Measurements from ENCODE around the gene CFAP43.
"Not testable (repeated sequence)": the region's sequence is repeated elsewhere in the genome, so short reads cannot be mapped to it uniquely, and the experiment has no call there.

The CFAP43 gene

DNA sequence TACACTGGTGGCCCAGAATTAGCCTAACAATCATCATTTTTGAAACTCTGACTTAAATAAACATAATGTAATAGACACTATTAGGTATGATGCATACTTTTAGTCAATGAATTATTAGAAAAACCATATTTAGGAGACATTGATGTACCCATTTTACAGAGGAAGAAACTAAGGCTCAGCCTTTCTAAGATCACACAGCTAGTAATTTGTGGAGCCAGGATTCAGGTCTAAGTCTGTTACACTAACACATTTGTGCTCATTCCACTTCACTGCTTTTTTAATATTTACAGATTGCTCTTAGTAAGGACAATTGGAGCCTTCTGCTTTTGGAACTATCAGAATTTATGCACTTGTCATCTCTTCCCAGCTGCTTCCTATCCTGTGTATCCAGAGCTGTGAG is 8.9 kb downstream of the CFAP43 start:
- DNase-seq = no peak

GRCh38 chr10:104220522-104220921 is 11.6 kb downstream of the CFAP43 start:
- no peak for DNase-seq

DNA sequence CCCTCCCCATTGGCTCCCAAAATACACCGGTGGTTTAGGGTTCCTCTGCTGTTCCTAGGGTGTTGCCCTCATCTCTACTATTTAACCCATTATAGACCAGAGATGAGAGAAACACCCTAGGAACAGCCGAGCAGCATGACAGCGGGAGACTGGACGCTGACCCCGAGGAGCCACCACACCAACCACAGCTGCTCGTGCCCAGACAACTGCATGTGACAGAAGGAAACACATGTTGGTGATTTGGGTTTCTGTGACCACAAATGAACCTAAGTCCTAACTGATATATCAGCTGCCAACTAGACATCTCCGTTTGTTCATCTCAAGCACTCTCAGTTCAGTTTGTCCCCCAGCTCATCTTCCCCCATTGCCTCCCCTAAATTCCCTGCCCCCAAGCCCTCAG is 13.4 kb downstream of the CFAP43 start:
- DNase-seq = no peak

GRCh38 chr10:104216631-104217030 is 15.5 kb downstream of the CFAP43 start:
- no peak for DNase-seq

GRCh38 chr10:104209575-104210198 is 22.5 kb downstream of the CFAP43 start:
- DNase-seq = peak; percentile 75

- no peak for DNase-seq
Measured at GRCh38 chr10:104208730-104209129, 23.4 kb downstream of the CFAP43 start.

DNA sequence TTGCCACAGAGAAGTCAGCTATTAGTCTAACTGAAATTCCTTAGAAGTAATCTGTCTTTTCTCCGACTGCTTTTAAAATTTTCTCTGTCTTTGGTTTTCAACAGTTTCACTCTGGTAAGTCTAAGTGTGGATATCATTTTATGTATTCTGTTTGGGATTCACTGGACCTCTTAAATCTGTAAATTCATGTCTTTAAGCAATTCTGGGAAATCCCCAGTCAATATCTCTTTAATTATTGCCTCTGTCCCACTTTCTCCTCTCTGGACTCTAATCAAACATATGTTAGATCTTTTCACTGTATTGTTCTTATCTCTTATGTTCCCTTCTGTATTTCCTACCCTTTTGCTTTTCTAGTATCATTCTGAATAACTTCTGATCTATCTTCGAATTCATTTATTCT is 29.9 kb downstream of the CFAP43 start:
- DNase-seq = no peak

- no peak for DNase-seq
Measured at GRCh38 chr10:104201636-104202035, 30.5 kb downstream of the CFAP43 start.

- no peak for DNase-seq
Measured at GRCh38 chr10:104199567-104199966, 32.6 kb downstream of the CFAP43 start.

GRCh38 chr10:104197364-104197763 is 34.8 kb downstream of the CFAP43 start:
- DNase-seq = no peak

GRCh38 chr10:104195706-104196105 is 36.5 kb downstream of the CFAP43 start:
- no peak for DNase-seq

DNA sequence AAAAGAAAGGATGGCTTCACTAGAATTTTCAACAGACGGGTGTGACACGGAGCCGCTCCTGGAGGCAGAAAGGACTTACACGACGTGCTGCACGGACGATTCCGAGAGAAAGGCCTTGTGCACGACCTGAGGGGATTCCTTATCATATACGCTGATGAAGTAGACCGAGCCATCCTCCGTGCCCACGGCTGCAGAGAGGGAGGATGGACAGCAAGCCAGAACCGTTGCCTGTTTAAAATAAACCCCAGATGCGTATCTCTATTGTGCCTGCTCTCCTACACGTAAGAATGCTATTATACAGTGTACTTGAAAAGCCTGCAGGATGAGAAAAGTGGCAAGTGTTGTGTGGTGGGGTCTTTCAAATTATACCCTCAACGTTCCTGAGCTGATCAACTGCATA is 38.4 kb downstream of the CFAP43 start:
- no peak for DNase-seq

GRCh38 chr10:104190695-104191094 is 41.5 kb downstream of the CFAP43 start:
- no peak for DNase-seq

DNA sequence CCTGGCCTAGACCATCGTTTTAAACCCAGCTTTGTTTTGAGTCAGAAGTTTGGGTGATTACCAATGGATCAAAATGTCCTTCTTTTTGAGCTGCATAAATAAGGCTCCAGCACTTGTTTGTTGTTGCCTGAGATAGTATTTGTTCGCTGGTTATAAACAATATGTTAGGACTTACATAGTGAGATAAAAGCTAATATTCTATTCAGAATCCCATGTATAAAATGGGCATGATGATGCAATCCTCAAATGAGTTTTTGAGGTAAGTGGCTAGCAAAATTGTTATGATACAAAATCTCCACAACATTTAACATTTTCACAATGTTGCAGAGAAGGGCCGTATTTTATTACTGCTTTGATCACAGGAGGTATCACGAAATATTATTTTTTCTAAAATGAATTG is 48.5 kb downstream of the CFAP43 start:
- DNase-seq = no peak

DNA sequence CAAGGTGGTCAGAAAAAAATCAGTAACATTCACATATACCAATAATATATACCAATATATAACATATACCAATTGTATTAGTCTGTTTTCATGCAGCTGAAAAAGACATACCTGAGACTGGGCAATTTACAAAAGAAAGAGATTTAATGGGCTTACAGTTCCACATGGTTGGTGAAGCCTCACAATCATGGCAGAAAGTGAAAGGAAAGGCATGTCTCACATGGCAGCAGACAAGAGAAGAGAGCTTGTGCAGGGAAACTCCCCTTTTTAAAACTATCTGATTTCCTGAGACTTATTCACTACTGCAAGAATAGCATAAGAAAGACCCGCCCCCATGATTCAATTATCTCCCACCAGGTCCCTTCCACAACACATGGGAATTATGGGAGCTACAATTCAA is 58.0 kb downstream of the CFAP43 start:
- not testable (repeated sequence) for DNase-seq

DNA sequence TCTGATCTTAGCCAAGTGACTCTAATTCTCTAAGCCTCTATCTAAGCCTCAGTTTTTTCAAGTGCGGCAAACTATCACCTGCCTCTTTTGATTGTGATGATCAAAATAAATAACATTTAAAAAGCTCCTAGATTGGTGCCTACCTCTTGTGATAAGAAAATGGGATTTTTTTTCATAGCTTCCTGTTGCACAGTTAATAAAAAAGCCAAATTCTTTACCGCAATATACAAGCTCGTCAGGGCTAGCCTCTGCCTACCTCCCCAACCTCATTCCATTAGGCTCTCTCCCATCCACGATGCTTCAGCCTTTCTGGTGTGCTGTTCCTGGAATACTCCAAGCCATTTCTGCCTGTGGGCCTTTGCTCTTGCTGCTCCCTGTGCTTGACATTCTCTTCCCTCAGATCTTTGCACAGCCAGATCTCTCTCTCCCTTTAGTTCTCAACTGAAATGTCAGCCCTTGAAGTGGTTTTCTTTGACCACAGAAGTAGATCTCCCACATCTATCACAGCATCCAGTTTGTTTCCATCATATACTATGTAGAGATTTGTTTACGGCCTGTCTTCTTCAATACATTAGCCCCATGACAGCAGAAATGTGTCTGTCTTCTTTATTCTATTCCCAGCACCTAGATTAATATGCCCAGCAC is 61.4 kb downstream of the CFAP43 start:
- DNase-seq = no peak

- no peak for DNase-seq
Measured at GRCh38 chr10:104155591-104155990, 76.6 kb downstream of the CFAP43 start.

- DNase-seq = no peak
Measured at GRCh38 chr10:104151737-104152136, 80.4 kb downstream of the CFAP43 start.

DNA sequence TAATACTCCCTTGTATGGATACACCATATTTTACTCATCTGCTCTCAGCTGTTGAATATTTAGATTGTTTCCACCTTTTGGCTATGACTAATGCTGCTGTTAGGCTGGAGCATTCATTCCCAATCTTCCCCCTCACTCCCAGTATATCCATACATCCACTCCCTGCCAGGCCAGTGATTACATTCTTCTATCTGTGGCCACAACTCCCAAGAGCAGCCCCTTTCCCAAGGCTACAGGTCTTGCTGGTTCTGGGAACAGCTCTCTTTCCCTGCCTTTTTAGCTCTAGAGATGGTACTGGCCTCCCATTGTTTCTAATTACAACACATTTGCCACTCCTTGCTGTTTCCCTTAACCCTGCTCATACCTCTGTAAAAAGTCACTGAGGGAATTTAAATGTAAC is 82.0 kb downstream of the CFAP43 start:
- DNase-seq = no peak

- DNase-seq = peak; percentile 75
Measured at GRCh38 chr10:104146882-104147281, 85.3 kb downstream of the CFAP43 start.

DNA sequence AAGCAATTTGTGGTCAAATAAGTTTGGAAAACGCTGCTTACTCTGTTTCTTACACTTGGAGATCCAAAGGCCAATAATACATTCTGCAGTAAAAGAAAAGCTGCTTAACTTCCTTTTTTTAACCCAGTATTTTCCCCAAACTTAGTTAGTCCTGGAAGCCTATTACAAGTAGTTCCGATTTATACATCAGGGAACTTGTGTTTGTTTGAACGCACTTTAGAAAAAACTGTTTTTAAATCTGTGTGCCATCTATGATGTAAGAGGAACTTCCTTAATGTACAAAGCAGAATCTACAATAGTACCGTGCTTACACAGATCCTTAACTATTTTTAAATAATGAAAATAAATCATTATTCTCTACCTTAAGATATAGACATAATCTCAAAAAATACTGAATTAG is 87.2 kb downstream of the CFAP43 start:
- DNase-seq = no peak

DNA sequence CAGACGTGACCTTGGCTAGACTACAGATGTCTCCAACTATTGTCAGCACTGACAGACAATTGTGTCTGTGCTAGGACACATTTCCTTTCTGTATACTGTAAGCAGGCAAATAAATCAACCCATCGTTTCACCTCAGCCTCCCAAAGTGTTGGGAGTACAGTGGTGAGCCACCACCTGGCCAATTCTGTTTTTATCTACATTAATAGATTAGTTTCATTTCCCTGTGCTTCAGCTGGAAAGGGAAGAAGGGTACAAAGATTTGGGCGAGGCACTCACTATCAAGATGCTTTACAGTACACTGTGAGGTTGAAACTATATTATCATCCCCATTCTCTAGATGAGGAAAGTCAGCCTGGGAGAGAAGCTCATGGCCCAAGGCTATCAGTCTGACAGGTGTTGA is 88.3 kb downstream of the CFAP43 start:
- DNase-seq = no peak

DNA sequence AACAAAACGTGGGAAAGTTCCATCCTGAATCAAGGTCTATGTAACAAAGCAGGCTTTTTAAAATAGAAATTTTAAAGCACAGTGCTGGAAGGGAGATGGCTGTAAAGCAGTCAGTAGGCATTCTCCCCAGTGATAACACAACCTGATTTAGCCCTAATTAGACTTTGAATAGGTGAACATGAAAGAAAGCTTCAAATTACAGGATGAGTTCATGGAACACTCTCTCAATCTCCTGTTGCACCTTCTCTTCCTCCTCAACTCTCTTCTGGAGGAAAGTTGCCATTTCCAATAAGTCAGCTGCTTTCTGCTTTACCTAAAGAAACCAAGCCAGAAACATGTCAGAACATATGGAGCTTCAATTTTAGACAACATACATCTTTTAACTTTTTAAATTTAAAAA is 90.1 kb downstream of the CFAP43 start:
- DNase-seq = no peak

DNA sequence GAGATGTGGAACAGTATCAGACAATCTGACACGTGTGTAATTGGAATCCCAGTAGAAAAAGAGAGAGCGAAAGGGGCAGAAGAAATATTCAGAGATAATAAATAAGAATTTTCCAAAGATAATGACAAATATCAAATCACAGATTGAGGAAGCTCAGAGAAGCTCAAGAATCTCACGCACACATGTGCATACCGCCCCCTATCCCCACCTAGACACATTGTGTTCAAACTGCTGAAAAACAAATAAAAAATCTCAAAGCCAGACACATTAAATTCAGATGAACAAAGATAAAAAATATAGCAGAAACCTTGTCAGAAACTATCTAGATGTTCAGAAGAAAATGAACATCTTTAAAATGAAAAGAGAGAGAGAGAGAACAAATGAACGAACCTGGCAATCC is 92.9 kb downstream of the CFAP43 start:
- no peak for DNase-seq

GRCh38 chr10:104138131-104138530 is 94.0 kb downstream of the CFAP43 start:
- DNase-seq = no peak
